Ectodermal cell (in vitro differentiated cells): Measurements from ENCODE around the gene POLR2L.

Experiments used
- H3K27ac ChIP-seq: 2 replicates; pipeline ENCODE4 v1.7.0; 2013; ENCODE audit warnings: mild to moderate bottlenecking, low read depth, low read length; ENCODE audit not compliant: insufficient read depth, poor library complexity, severe bottlenecking
- H3K27me3 ChIP-seq: 2 replicates; pipeline ENCODE4 v1.7.0; 2013; ENCODE audit warnings: mild to moderate bottlenecking, low read length; ENCODE audit not compliant: insufficient read depth, control insufficient read depth, poor library complexity, severe bottlenecking
- H3K36me3 ChIP-seq: one replicate; pipeline ENCODE4 v1.7.0; 2013; ENCODE audit warnings: low read length; ENCODE audit not compliant: control insufficient read depth, insufficient read depth
- H3K4me1 ChIP-seq: one replicate; pipeline ENCODE4 v1.7.0; 2013; ENCODE audit warnings: low read length; ENCODE audit not compliant: control insufficient read depth, insufficient read depth
- H3K4me3 ChIP-seq: 2 replicates; pipeline ENCODE4 v1.7.0; 2013; ENCODE audit warnings: low read depth, low read length, control low read depth; ENCODE audit not compliant: insufficient read depth
- H3K9me3 ChIP-seq: 2 replicates; pipeline ENCODE4 v1.7.0; 2013; ENCODE audit warnings: mild to moderate bottlenecking, low read length, moderate library complexity; ENCODE audit not compliant: control insufficient read depth
- WGBS, 2 experiments: methylation state at CpG; one replicate each; pipeline ENCODE4 v1.1.7; 2013; ENCODE audit warnings: missing lambda C conversion rate in 2 of 2; 5-methylcytosine and 5-hydroxymethylcytosine counted together

The POLR2L gene

DNA sequence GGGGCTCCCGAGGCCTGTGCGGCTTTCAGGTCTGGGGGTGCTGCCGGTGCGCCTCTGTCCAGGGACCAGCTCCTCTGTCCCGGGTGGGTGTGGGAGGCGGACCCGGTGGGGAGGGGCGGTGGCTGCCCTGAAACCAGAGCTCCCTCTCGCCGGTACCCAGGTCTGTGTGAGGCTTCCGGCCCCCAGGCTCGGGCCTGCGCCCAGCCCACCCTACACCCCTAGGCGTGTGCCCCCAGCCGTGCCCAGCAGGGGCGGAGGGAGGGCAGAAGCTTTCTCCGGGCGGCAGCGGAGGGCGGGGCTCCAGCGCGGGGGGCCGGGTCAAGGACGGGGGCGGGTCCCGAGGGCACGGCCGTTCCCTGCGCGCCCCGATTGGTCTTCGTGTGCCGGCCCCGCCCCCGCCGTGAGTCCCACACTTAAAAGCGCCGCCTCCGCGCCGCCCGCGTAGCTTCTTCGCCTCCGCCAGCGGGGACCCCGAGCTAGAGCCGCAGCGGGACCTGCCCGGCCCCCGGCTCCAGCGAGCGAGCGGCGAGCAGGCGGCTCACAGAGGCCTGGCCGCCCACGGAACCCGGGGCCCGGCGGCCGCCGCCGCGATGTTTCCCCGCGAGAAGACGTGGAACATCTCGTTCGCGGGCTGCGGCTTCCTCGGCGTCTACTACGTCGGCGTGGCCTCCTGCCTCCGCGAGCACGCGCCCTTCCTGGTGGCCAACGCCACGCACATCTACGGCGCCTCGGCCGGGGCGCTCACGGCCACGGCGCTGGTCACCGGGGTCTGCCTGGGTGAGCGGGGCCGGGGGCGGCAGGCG lies 23.0 kb downstream of the POLR2L start:
- WGBS, 2 experiments, result 3% methylated on average over 96 of the region's 96 CpGs

DNA sequence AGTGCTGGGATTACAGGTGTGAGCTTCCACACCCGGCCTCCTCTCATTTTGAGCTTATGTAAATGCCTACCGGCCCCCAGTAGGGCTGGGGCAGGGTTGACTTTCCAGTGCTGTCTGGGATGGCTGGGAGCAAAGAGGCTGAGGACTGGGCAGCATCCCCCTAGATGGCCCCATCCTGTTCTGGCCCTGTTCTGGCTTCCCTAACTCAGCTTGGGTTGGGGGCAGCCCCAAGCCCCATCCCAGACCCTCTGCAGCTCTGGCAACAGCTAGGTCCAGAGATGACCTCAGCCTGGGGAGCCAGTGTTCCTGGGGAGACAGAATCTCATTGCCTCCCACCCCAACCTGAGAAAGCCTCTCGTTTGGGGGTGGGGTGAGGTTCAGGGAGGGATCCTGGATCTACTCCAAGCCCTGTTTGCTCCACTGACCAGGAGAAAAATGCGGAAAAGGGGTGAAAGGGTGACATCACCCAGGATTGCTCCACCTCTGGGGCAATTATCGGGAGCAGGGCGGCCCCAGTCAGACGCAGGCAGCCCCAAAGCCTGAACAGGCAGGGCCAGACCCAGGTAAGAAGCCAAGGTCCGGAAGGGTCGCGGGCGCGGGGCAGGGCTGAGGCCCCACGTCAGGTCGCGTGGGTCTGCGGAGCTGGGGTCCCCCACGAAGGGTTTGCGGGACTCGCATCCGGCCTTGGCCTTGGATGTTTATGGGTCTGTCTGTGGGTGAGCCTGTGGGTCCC lies 23.8 kb downstream of the POLR2L start, which contains the start of gene PNPLA2:
Gene PNPLA2 (plus strand): TSS at position 519 of the 733 bp plus-strand sequence. CDS start 805 bp downstream, outside the sequence.
- no peaks in the 10 kb centered on the region for H3K9me3 ChIP-seq
- peak within 1 kb of the TSS; percentile 58 for H3K4me3 ChIP-seq
- no peak within 1 kb of the TSS for H3K27ac ChIP-seq
- H3K27me3 ChIP-seq, result no peaks in the 10 kb centered on the region
- H3K4me1 ChIP-seq, result peaks cover 12% of the 10 kb centered on the region
- 67 to 68% methylated on average over 20 of the region's 20 CpGs for WGBS, 2 experiments
- H3K36me3 ChIP-seq, result peaks cover 4% of the 10 kb centered on the region

More for the DNA sequence above, 23.0 kb downstream of the POLR2L start:
- Histone ChIP-seq H3K4me3 (peak overlapping the region; percentile 58), H3K27me3 (no peaks in the 10 kb centered on the region), H3K36me3 (peaks cover 4% of the 10 kb centered on the region), H3K9me3 (no peaks in the 10 kb centered on the region), H3K4me1 (peaks cover 12% of the 10 kb centered on the region), H3K27ac (no peak overlapping the region)

GRCh38 chr11:816433-816779 lies 25.9 kb downstream of the POLR2L start:
- Histone ChIP-seq H3K9me3 (no peaks in the 10 kb centered on the region), H3K4me3 (no peak overlapping the region), H3K4me1 (peaks cover 17% of the 10 kb centered on the region), H3K36me3 (peaks cover 25% of the 10 kb centered on the region), H3K27ac (no peak overlapping the region), H3K27me3 (no peaks in the 10 kb centered on the region)
- whole genome bisulfite sequencing, 2 experiments, result 74 to 83% methylated on average over 8 to 11 of the region's 11 CpGs

GRCh38 chr11:815675-816432 lies 26.5 kb downstream of the POLR2L start:
- Histone ChIP-seq H3K27ac (no peak overlapping the region), H3K27me3 (no peaks in the 10 kb centered on the region), H3K4me3 (no peak overlapping the region), H3K9me3 (no peaks in the 10 kb centered on the region), H3K36me3 (peaks cover 26% of the 10 kb centered on the region), H3K4me1 (peaks cover 21% of the 10 kb centered on the region)
- 93 to 94% methylated on average over 11 of the region's 11 CpGs for WGBS, 2 experiments

DNA sequence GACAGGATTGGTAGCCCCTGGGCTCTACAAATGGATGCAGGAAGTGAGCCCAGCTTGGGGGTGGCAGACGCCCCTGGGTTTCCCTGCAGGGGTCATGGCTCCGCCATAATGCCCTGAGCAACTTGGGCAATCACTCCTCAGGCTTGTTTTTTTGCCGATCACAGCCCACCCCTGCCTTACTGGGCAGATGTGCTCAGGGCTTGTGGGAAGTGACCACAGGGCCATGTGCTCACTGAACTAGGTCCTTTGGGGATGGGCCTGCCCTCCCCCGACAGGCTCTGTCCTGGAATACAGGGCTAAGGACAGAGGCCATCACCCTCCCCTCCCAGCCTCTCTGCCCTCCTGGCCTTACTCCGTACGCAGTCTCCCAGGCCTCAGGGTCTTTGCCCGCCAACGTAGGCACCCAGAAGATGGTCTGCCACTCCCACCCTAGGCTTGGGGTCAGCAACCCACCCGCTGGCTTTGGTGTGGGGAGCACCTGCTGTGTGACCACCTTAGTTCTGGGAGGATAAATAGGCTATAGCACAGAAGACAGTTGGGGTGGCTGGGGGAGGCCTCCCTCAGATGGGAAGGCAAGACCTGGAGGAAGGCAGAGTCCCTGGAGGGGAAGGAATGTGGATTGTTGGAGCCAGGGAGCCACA lies 28.8 kb downstream of the POLR2L start:
- Histone ChIP-seq H3K36me3 (peaks cover 26% of the 10 kb centered on the region), H3K9me3 (no peaks in the 10 kb centered on the region), H3K27ac (no peak overlapping the region), H3K27me3 (no peaks in the 10 kb centered on the region), H3K4me1 (peaks cover 15% of the 10 kb centered on the region), H3K4me3 (no peak overlapping the region)
- 94 to 96% methylated on average over 9 of the region's 9 CpGs for WGBS, 2 experiments

GRCh38 chr11:813072-813455 lies 29.3 kb downstream of the POLR2L start:
- WGBS, 2 experiments, result 94 to 95% methylated on average over 6 of the region's 6 CpGs
- Histone ChIP-seq H3K27ac (no peak overlapping the region), H3K27me3 (no peaks in the 10 kb centered on the region), H3K9me3 (no peaks in the 10 kb centered on the region), H3K4me1 (peaks cover 15% of the 10 kb centered on the region), H3K4me3 (no peak overlapping the region), H3K36me3 (peaks cover 26% of the 10 kb centered on the region)

DNA sequence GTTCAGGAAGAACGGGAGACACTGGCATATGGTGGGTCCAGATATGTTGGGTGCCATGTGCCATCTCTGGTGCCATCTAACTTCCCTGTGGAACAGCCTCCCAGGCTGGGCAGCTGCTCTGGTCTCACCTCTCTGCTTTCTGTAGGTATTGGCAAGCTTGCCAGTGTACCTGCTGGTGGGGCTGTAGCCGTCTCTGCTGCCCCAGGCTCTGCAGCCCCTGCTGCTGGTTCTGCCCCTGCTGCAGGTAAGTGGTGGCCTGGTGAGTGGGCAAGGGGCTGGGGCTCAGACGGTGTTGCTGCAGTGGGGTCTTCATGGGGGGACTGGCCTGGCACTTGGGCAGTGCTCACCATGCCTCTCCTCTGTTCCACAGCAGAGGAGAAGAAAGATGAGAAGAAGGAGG lies 29.9 kb downstream of the POLR2L start:
- WGBS, 2 experiments, result 94 to 96% methylated on average over 3 of the region's 3 CpGs
- no peak overlapping the region for H3K27ac ChIP-seq

GRCh38 chr11:811446-812245 lies 30.7 kb downstream of the POLR2L start:
- no peak overlapping the region for H3K4me3 ChIP-seq
- no peaks in the 10 kb centered on the region for H3K9me3 ChIP-seq

More for the DNA sequence above, 29.9 kb downstream of the POLR2L start:
- Histone ChIP-seq H3K4me1 (peaks cover 15% of the 10 kb centered on the region), H3K36me3 (peaks cover 26% of the 10 kb centered on the region), H3K9me3 (no peaks in the 10 kb centered on the region), H3K27me3 (no peaks in the 10 kb centered on the region), H3K4me3 (no peak overlapping the region)

GRCh38 chr11:810040-810567 lies 32.2 kb downstream of the POLR2L start:
- 1% methylated on average over 55 of the region's 55 CpGs for WGBS, 2 experiments
- no peaks in the 10 kb centered on the region for H3K27me3 ChIP-seq
- peaks cover 26% of the 10 kb centered on the region for H3K36me3 ChIP-seq
- peaks cover 15% of the 10 kb centered on the region for H3K4me1 ChIP-seq
- peak overlapping the region; percentile 94 for H3K27ac ChIP-seq
- H3K9me3 ChIP-seq, result no peaks in the 10 kb centered on the region
- H3K4me3 ChIP-seq, result peak overlapping the region; percentile 98

More at GRCh38 chr11:811446-812245, 30.7 kb downstream of the POLR2L start:
- Histone ChIP-seq H3K36me3 (peaks cover 26% of the 10 kb centered on the region), H3K27ac (no peak overlapping the region), H3K27me3 (no peaks in the 10 kb centered on the region), H3K4me1 (peaks cover 15% of the 10 kb centered on the region)
- WGBS, 2 experiments, result 92 to 94% methylated on average over 14 of the region's 14 CpGs
